SH-SY5Y (cell line): ENCODE results near the gene MTMR12.

Experiments
- GATA2 ChIP-seq: IDR thresholded peaks from 2 replicates; pipeline ENCODE4 v1.6.1; 2011; ENCODE audit warnings: mild to moderate bottlenecking, low read depth, low read length
- GATA3 ChIP-seq: IDR thresholded peaks from 2 replicates; pipeline ENCODE4 v1.6.1; 2011; ENCODE audit warnings: low read depth, mild to moderate bottlenecking, low read length, moderate library complexity

The MTMR12 gene

DNA sequence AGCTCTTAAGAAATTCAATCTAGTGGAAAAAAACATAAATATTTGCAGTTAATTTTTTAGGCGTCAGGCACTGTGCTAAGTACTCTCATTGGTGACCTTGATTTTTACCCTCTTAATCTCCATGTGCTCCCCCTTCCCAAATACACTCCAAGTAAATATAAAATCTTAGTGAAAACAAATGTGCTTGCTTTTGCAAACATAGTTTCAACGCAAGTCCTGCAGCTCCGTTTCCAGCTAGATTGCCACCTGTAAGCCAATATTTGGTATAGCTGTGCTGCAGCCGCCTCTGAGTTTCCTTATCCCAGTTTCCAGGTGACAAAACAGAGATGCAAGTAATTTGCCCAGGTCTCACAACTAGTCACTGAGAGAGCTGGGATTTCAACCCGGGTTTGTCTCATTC lies 1.9 kb upstream of the MTMR12 start:
- no peak for TF ChIP-seq GATA2
- no peak for TF ChIP-seq GATA3

DNA sequence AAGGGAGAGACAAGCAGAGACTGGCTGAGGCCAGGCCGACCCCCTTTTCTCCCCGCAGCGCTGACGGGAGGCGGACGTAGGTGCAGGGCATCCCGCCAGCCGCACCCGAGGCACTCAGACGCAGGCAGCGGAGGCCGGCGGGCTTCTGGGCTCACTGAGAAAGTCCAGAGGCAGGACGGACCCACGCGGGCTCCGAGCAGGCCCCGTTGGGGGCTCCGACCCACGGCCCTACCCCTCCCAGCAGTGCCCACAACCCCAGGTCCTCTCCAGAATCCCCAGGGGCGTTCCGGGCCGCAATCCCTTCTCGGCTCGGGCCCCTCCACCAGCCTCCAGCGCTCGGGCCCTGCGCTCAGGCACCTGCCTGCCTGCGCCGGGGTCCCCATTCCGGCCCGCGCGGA lies 543 bp downstream of the MTMR12 start:
- no peak for TF ChIP-seq GATA3
- no peak for TF ChIP-seq GATA2

DNA sequence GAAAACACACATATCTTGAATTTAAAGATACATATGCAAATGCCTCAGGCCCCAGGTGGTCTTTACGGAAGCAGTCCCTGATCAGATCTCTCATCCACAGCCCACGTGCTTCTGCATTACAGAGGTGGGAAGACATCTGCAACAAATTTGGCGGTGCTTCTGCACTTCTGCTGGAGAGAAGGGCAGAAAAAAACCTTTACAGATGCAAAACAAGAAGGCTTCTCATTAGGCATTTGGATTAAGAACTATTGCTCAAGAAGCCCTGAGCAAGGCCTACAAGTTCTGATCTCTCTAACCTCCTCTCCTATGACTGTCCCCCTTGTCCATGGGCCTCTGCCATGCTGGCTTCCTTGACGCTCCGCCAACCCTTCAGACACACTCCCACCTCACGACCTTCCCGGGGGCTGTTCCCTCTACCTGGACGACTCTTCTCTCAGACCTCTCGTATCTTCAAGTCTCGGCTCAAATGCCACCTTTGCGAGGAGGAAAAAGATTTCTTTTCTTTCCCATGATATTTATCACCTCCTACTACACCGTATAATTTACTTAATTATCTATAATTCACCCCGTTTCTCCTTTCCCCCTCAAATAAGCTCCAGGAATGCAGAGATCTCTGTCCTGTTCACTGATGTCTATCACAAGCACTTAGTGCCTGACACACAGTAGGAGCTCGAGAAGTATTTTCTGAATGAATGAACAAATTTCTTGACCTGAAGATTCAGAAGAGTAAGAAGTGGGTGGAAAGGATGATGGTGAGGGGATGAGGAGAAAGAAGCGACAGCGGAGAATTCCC lies 1.1 kb downstream of the MTMR12 start:
- no peak for TF ChIP-seq GATA2
- no peak for TF ChIP-seq GATA3

DNA sequence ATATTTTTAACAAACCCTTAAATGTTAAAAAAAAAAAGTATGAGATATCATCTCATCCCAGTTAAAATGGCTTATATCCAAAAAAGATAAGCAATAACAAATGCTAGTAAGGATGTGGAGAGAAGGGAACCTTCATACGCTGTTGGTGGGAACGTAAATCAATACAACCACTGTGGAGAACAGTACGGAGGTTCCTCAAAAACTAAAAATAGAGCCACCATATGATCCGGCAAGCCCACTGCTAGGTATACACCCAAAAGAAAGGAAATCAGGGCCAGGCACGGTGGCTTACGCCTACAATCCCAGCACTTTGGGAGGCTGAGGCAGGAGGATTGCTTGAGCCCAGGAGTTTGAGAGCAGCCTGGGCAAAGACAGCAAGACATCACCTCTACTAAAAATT lies 3.0 kb downstream of the MTMR12 start:
- TF ChIP-seq GATA3 (no peak), GATA2 (no peak)

DNA sequence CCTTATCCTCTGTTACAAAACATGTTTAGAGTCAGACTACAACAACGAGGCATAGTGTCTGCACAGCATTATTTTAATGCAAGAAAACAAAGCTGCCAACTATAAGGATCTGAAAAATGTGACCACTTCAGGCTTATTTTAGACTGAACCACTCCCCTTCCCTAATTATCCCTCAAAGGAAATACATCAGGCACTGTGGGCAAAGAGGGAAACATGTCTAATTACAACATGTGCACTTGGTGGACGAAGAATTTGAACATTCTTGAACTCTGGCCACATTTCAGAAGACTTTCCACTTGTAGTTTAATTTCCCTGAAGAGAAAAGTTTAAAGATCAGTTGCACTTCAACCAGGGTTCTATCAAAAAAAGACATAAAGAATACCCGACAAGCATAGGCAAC lies 3.8 kb downstream of the MTMR12 start:
- TF ChIP-seq GATA2 (no peak), GATA3 (no peak)

DNA sequence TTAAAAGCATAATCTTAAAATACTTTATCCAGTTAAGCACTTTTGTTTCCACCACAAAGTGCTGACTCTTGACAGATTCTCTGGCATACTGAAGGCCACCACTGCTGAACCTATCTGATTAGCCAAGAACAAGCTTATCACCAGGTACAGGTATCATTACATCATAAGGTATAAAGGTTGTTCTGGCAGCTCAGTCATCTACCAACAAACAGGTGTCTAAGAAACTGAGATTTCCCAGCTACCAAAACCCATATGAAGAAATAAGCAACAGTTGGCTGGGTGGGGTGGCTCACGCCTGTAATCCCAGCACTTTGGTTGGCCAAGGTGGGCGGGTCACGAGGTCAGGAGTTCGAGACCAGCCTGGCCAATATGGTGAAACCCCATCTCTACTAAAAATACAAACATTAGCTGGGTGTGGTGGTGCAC lies 5.0 kb downstream of the MTMR12 start:
- TF ChIP-seq GATA2 (no peak), GATA3 (no peak)

DNA sequence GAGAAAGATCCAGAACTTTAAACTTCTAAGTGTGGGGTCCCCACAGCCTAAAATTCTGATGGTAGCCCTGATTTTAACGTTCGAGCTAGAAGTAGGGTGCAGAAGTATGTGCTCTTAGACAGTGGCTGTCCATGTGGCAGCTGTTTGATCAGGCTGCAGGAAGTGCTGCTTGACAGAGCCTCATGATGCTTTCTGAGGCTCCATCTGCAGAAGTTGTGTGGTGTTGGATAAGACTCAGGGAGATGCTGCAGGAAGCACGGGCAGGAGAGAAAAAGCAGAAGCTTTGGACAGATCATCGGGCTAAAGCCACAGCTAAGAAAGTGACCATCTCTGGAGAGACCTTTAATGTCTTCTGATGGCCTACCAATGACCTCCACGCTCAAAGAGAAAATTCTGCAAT lies 8.1 kb downstream of the MTMR12 start:
- TF ChIP-seq GATA3 (no peak), GATA2 (no peak)

- TF ChIP-seq GATA3 (no peak), GATA2 (no peak)
Observed at GRCh38 chr5:32303755-32304120, 9.0 kb downstream of the MTMR12 start.

DNA sequence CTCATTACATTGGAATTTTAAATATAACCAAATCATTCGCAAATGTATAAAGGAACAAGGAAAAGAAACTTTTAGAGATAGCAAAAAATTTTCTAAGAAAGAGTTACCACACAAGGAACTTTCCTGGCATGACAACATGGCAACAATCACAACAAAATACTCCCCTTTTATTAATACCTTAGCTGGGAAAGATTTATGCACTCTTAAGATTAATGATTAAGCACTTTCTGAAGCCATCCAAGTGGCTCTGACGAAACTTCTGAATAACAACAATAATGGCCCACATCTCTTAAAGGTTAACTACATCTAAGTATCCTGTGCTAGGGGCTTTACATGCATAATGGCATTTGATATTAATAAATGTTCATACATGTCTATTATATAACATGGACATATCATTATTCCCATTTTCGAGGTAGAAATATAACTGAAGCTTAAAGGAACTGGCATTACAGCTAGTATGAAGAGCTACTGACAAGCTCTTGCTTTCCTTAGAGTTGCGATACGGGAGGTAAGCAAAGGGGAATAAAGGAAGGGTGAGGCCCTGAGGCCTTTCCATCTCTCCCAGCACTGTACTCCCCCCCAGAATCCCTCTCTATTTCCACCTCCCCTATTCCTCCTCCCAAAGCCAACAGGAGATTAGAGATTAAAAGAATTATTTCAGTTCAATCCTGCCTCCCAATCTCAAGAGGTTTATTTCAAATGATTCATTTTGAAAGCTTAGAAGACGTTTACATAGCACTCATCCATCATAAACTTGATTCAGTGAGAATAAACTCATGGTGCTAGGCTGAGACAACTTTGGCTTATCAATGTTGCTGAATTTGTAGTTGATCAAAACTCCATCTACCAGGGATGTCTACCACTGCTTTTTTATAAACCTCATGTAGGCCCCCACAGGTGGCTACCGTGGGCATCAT lies 9.6 kb downstream of the MTMR12 start:
- no peak for TF ChIP-seq GATA3
- no peak for TF ChIP-seq GATA2

GRCh38 chr5:32301891-32302290 lies 10.8 kb downstream of the MTMR12 start:
- TF ChIP-seq GATA3 (no peak), GATA2 (no peak)

GRCh38 chr5:32299059-32299677 lies 13.6 kb downstream of the MTMR12 start:
- TF ChIP-seq GATA2, result no peak
- no peak for TF ChIP-seq GATA3

DNA sequence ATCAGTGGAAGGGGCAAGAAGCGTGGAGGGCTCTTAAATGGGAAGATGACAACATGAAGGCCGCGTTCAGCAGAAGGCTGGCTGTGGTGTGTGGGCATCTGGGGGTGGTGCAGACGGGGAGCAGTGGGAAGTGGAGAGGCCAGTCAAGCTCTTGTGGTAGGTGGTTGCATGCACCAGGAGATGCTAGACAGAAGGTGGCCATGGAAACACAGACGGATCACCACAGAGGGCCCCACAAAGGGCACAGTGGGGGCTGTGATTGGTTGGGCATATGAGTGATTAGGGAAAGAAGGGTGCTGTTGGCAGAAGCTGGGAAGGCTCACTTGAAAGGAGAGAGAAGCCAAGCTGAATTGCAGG lies 14.7 kb downstream of the MTMR12 start:
- TF ChIP-seq GATA3 (no peak), GATA2 (no peak)

GRCh38 chr5:32297181-32298058 lies 15.3 kb downstream of the MTMR12 start:
- TF ChIP-seq GATA3 (no peak), GATA2 (no peak)
